ENCODE measurements around the gene MTIF3. TPM values are rescaled to one million over a fixed set of nuclear protein-coding genes. Genes with fewer than 3 reads are reported as not detected.

The MTIF3 gene, protein sequence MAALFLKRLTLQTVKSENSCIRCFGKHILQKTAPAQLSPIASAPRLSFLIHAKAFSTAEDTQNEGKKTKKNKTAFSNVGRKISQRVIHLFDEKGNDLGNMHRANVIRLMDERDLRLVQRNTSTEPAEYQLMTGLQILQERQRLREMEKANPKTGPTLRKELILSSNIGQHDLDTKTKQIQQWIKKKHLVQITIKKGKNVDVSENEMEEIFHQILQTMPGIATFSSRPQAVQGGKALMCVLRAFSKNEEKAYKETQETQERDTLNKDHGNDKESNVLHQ
- total RNA-seq = 140 TPM
- long read RNA-seq, transcript MTIF3-202 (5 exons, 1,005 nt) = major isoform, 50 of 106 reads
- long read RNA-seq, partial matches to known transcripts = 0 of 106 reads
- long read RNA-seq, other reads (novel, unspliced or antisense) = 53 of 106 reads

DNA sequence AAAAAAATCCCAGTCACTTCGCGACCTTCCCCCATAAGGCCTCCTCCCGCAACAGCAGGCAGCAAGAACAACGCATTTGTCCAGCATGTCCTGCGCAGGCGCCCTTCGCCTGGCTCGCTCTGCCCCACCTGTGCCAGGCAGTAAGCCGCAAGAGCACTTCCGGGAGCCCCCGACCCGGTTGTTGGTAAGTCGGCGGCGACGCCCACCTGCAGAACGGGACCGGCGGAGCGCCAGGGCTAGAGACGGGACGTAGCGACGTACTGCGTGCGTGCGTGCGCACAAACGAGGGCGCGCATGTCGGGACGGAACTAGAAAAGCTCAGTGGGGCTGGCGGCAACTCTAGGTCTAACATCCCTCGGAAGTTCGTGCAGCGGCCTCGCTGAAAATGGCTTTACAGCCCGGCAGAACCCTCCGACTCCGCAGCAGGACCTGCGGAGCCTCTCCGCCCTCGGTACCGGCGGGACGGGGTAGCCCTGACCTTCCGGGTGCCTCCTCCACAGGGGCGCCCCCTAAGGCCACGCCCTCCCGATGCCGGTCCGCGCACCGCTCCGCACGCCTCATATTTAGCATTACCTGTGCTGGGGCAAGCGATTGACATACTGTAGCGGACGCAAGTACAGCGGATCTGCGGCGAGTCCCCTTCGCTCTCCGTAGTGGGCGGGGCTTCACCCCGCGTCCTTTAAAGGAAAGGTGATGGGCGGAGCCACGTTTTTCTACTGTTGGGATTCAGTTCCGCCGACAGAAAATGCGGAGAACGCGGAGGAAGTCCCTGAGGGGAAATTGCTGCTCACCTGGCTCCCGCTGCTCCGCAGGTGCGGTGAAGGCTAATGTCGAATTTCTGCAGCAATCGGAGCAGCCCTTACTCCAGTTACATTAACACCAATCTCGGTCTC, at the start of gene MTIF3:
MTIF3 (minus strand) TSS at position 629 of the 893 bp plus-strand sequence. CDS start 10,116 bp downstream, outside the sequence.
- DNase-seq = peak; percentile 92
- Histone ChIP-seq H3K9me3 (replicated peaks) (no peaks in the 10 kb centered on the region), H3K27ac (replicated peaks) (peak within 1 kb of the TSS; percentile 100), H3K4me3 (peak within 1 kb of the TSS; percentile 88), H3K27me3 (ENCODE audit: low read depth) (no peaks in the 10 kb centered on the region), H3K36me3 (no peaks in the 10 kb centered on the region), H3K4me1 (peaks cover 73% of the 10 kb centered on the region)
- TF ChIP-seq, protein P1, sequence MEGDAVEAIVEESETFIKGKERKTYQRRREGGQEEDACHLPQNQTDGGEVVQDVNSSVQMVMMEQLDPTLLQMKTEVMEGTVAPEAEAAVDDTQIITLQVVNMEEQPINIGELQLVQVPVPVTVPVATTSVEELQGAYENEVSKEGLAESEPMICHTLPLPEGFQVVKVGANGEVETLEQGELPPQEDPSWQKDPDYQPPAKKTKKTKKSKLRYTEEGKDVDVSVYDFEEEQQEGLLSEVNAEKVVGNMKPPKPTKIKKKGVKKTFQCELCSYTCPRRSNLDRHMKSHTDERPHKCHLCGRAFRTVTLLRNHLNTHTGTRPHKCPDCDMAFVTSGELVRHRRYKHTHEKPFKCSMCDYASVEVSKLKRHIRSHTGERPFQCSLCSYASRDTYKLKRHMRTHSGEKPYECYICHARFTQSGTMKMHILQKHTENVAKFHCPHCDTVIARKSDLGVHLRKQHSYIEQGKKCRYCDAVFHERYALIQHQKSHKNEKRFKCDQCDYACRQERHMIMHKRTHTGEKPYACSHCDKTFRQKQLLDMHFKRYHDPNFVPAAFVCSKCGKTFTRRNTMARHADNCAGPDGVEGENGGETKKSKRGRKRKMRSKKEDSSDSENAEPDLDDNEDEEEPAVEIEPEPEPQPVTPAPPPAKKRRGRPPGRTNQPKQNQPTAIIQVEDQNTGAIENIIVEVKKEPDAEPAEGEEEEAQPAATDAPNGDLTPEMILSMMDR (IDR thresholded peaks at IDR 0.05; ENCODE audit: borderline replicate concordance) = peak; percentile 23
- intact Hi-C loops (cut with micrococcal nuclease) = loop anchor here (10.0 kb wide), 1 partner anchor 195 kb away; the partner anchor contains the start of gene RPL21

DNA sequence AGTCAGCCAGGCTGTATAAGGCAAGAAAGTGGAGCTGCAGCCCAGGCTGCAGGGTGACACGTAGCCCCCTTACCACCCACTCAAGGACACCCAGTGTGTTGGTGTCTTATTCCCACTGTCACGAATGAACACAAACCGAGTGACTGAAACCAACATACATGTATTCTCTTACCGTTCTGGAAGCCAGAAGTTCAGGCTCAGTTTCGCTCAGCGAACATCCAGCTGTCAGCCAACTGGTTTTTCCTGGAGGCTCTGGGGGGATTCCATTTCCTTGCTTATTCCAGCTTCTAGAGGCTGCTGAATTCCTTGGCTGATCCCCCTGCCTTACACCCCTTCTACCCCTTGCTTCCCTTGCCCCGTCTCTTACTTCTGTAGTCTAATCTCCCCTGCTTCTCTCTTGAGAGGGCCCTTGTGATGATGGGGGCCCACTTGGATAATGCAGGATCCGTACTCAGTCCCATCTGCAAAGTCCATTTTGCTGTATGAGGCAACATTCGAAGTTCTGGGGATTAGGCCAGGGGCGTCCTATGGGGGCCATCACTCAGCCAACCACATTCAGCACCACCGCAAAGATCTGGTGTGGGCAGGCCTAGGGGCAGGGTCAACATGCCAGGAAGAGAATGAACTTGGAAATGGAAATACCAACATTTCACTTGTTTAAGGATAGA, 47.3 kb upstream of the MTIF3 start:
- Histone ChIP-seq H3K4me1 (peaks cover 19% of the 10 kb centered on the region), H3K9me3 (replicated peaks) (no peaks in the 10 kb centered on the region), H3K27ac (replicated peaks) (no peak overlapping the region), H3K4me3 (no peak overlapping the region), H3K36me3 (no peaks in the 10 kb centered on the region), H3K27me3 (ENCODE audit: low read depth) (no peaks in the 10 kb centered on the region)
- intact Hi-C loops (cut with micrococcal nuclease) = no loop called here
- TF ChIP-seq, protein P1 (IDR thresholded peaks at IDR 0.05; ENCODE audit: borderline replicate concordance) = no peak
- no peak for DNase-seq

DNA sequence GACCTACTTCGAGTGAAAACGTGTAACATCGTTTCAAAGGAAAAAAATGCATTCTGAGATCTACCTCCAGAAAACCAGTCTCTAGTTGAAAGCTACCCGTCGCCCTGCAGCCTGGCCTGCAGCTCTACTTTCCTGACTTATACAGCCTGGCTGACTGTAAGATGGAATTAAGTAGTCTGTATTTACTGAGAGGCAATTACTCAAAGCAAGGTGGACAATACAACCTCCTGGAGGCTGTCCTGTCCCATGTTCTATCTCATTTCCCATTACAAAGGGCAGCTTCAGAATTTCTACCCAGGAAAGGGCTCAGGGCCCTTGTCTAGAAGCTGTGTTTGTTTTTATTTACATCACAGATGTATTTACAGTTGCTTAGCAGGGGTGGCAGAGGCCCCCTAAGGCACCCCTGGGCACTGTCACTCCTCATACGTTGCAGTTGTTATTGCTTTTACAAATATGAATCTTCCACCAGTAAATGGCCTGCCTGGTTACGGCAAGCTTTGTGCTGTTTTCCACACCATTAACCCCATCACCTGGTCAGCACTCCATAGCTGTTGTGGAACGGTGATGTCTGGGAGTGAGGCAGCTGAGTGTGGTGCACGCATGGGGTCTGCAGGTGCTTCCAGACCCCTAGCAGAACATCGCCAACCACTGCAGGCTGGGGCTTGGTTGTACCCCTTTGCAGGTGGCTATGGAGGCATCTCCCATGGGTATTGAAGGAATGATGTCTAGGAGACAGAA, 46.3 kb upstream of the MTIF3 start:
- intact Hi-C loops (cut with micrococcal nuclease) = no loop called here
- Histone ChIP-seq H3K9me3 (replicated peaks) (no peaks in the 10 kb centered on the region), H3K27me3 (ENCODE audit: low read depth) (no peaks in the 10 kb centered on the region), H3K27ac (replicated peaks) (no peak overlapping the region), H3K36me3 (no peaks in the 10 kb centered on the region), H3K4me1 (peaks cover 13% of the 10 kb centered on the region), H3K4me3 (no peak overlapping the region)
- TF ChIP-seq, protein P1 (IDR thresholded peaks at IDR 0.05; ENCODE audit: borderline replicate concordance) = no peak
- no peak for DNase-seq

DNA sequence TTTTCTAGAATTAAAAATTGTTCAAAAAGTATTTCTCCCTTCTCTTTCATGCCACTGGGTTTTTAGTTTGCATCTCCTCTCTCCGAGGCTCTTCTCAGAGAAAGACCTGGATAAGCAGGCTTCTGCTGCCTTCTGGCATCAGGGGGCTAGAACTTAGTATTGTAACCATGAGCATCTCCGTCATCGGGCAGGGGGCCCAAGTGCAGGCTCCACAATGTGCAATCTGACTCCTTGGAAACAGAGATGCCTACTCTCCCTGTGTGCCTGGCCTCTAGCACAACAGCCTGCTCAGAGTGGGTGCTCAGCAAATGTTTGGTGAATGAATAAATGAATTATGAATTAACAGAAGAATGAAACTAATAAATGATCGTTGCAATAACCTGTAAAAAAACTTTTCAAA, 45.6 kb upstream of the MTIF3 start:
- peaks cover 7% of the 10 kb centered on the region for H3K4me1 ChIP-seq
- no peak for DNase-seq
- no peaks in the 10 kb centered on the region for H3K27me3 ChIP-seq (ENCODE audit: low read depth)
- intact Hi-C loops (cut with micrococcal nuclease) = no loop called here
- TF ChIP-seq, protein P1 (IDR thresholded peaks at IDR 0.05; ENCODE audit: borderline replicate concordance) = no peak
- H3K9me3 ChIP-seq (replicated peaks) = no peaks in the 10 kb centered on the region
- H3K36me3 ChIP-seq = no peaks in the 10 kb centered on the region
- no peak overlapping the region for H3K4me3 ChIP-seq
- no peak overlapping the region for H3K27ac ChIP-seq (replicated peaks)

All from left ventricle myocardium inferior (tissue), 1 donor.